ENCODE data around the gene PID1.

- TF ChIP-seq CTCF (IDR thresholded peaks at IDR 0.05; ENCODE audit: low read depth, low read length, missing input control) (no peak), EGR1 (IDR thresholded peaks at IDR 0.05; ENCODE audit: low read depth in 2 of 2) (no peak), JUND (IDR thresholded peaks at IDR 0.05) (no peak), YY1 (IDR thresholded peaks at IDR 0.05) (peak; percentile 72), NR2F2 (IDR thresholded peaks at IDR 0.05) (no peak), ZBTB33 (IDR thresholded peaks at IDR 0.05) (peak; percentile 43), MAX (IDR thresholded peaks at IDR 0.05) (peak; percentile 24), RAD21 (IDR thresholded peaks at IDR 0.05) (peak in 1 of 2 donors; percentile 7), TAF1 (conservative IDR thresholded peaks at IDR 0.05) (no peak), REST (IDR thresholded peaks at IDR 0.05) (peak; percentile 25), ATF3 (IDR thresholded peaks at IDR 0.05) (no peak), SP1 (IDR thresholded peaks at IDR 0.05) (no peak), GABPA (IDR thresholded peaks at IDR 0.05 in 1 of 2, conservative IDR thresholded peaks at IDR 0.05 in 1 of 2) (no peak), FOXA1 (IDR thresholded peaks at IDR 0.05) (peak; percentile 94)
Measured at GRCh38 chr2:229163893-229164292, 107.2 kb downstream of the PID1 start.
